WTC11 (cell line): ENCODE results near the gene CORO1C. TPM values are rescaled to one million over a fixed set of nuclear protein-coding genes. Genes with fewer than 3 reads are reported as not detected.

ENCODE experiments used
- JAZF1 ChIP-seq: fragments of 250-450 bp; sonication (Bioruptor Pico); IDR thresholded peaks from 2 replicates; pipeline ENCODE4 v1.9.0; 2021; ENCODE audit warnings: moderate library complexity, mild to moderate bottlenecking, inconsistent platforms
- NFYB ChIP-seq: sonication (generic); formaldehyde crosslinking; conservative IDR thresholded peaks from 2 replicates; pipeline ENCODE4 v1.8.0; 2022; ENCODE audit warnings: low read depth, missing genetic modification reagents
- PRRX2 ChIP-seq: fragments of 250-450 bp; sonication (Bioruptor Pico); IDR thresholded peaks from 2 replicates; pipeline ENCODE4 v1.8.0; 2021; ENCODE audit warnings: mild to moderate bottlenecking
- SP1 ChIP-seq: sonication (generic); formaldehyde crosslinking; conservative IDR thresholded peaks from 2 replicates; pipeline ENCODE4 v1.8.1; 2022; ENCODE audit warnings: missing genetic modification reagents
- ZNF232 ChIP-seq: sonication (generic); formaldehyde crosslinking; IDR thresholded peaks from 2 replicates; pipeline ENCODE4 v1.8.0; 2022; ENCODE audit warnings: mild to moderate bottlenecking, missing genetic modification reagents
- ZNF263 ChIP-seq: sonication (generic); formaldehyde crosslinking; IDR thresholded peaks from 2 replicates; pipeline ENCODE4 v1.8.1; 2022; ENCODE audit warnings: low read depth, mild to moderate bottlenecking, moderate library complexity, missing genetic modification reagents
- microRNA-seq: library from miRNA; unstranded; fragments of <30 nt; microRNA quantifications from one replicate; pipeline ENCODE4 v1.2.0, GENCODE V29; 2022; ENCODE audit warnings: borderline number of aligned reads
- total RNA-seq: library from RNA; stranded (reverse); gene quantifications from 3 replicates; pipeline ENCODE4 v1.2.3, GENCODE V29; 2021
- TF ChIP-seq, protein P1 (sequence below): fragments of 250-450 bp; sonication (Bioruptor Pico); IDR thresholded peaks from 2 replicates; pipeline ENCODE4 v2.1.2; 2022; ENCODE audit warnings: mild to moderate bottlenecking, moderate library complexity

Gene CORO1C
- total RNA-seq, 1 experiment from 2014 or later, result 113 TPM

DNA sequence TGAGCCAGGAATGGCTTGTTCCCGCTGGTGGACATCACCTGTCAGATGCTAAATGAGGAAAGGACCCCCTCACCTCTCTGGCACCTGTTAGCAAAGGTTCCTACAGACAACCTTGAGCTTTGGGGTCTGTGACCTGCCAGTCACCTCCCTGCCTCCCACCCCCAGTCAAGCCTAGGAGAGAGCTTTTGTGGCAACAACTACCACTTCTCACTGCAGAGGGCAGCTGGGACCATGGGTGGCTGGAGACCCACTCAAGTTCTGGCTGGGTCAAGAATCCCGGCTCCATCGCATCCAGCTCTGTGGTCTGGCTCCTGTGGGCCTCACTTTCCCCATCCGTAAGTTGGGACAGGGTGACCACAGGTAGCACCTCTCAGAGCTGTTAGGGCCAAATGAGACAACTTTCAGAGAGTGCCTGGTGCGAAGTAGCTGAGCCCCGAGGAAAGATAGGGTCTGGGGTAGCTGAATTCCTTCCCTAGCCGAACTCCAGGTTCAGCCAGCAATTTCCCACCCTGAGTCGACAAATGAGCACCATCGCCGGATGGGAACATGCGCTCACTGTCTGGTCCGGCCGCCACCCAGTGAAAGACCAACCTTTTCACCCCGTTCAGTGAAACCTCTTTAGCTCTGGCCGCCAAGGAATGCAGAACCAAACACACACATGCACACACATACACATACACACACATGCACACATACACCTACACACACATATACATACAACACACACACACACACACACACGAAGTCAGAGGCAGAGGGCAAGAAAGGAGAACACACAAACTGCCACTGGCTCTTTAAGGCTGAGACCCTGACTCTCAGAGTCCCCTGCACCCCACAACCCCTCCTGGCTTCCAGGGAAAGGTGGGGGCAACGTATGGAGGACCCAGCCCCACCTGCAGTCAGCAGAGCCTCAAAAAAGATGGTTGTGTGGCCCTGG, 135.3 kb downstream of the CORO1C start (continued):
- TF ChIP-seq, protein P1, sequence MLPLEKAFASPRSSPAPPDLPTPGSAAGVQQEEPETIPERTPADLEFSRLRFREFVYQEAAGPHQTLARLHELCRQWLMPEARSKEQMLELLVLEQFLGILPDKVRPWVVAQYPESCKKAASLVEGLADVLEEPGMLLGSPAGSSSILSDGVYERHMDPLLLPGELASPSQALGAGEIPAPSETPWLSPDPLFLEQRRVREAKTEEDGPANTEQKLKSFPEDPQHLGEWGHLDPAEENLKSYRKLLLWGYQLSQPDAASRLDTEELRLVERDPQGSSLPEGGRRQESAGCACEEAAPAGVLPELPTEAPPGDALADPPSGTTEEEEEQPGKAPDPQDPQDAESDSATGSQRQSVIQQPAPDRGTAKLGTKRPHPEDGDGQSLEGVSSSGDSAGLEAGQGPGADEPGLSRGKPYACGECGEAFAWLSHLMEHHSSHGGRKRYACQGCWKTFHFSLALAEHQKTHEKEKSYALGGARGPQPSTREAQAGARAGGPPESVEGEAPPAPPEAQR (CRISPR knock-in tag), result no peak
- no peak for TF ChIP-seq PRRX2 (CRISPR knock-in tag)
- no peak for TF ChIP-seq ZNF232 (CRISPR knock-in tag)
- no peak for TF ChIP-seq ZNF263 (CRISPR knock-in tag)
- TF ChIP-seq SP1 (CRISPR knock-in tag), result no peak
- TF ChIP-seq JAZF1 (CRISPR knock-in tag), result no peak
- TF ChIP-seq NFYB, result no peak

Small RNAs within 50 kb of the gene (microRNA-seq; reads per million reads assigned to microRNA genes)
- gene MIR4496, result not detected

Other genes starting within 250 kb of the CORO1C start
- 4.4 to 6.7 TPM (median 6.3 TPM) in 3 replicates for gene FICD, start 216.2 kb downstream of the CORO1C start, total RNA-seq
- gene SART3, start 170.3 kb downstream of the CORO1C start, total RNA-seq, result 75.6 to 91.2 TPM (median 76.8 TPM) in 3 replicates
- 73.8 to 85.9 TPM (median 74.2 TPM) in 3 replicates for gene ISCU, start 168.9 kb downstream of the CORO1C start, total RNA-seq
- 0.16 to 0.25 TPM (median 0.20 TPM) in 3 replicates for gene TMEM119, start 133.4 kb downstream of the CORO1C start, total RNA-seq
- gene SELPLG, start 97.6 kb downstream of the CORO1C start, total RNA-seq, result 0.18 to 0.46 TPM (median 0.21 TPM) in 3 replicates
- gene SSH1, start 126.1 kb upstream of the CORO1C start, total RNA-seq, result 18.7 to 23.1 TPM (median 21.3 TPM) in 3 replicates
- gene DAO, start 148.6 kb upstream of the CORO1C start, total RNA-seq, result 0.17 TPM in 1 of 3 replicates, not detected in the others